ENCODE measurements around the gene SH3GL2. TPM values are rescaled to one million over a fixed set of nuclear protein-coding genes. Genes with fewer than 3 reads are reported as not detected.

The SH3GL2 gene
- total and polyA plus RNA-seq, 10 donors: 0.02 TPM; not detected in 9

DNA sequence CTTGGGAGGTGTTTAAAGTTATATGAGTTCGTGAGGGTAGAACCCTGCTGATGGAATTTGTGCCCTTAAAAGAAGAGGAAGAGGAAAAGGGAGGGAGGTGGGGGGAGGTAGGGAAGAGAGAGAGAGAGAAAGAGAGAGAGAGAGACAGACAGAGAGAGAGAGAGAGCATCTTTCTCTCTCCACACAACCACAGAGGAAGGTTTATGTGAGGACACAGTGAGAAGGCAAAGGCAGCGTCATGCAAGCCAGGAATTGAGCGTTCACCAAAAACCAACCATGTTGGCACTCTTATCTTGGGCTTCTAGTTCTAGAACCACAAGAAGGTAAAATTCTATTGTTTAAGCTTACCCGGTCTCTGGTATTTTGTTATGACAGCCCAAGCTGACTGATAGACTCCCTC is 152.4 kb downstream of the SH3GL2 start:
- Histone ChIP-seq H3K27me3 (replicated peaks in 1 of 7) (no peaks in the 10 kb centered on the region), H3K4me3 (no peak overlapping the region), H3K27ac (no peak overlapping the region), H3K36me3 (no peaks in the 10 kb centered on the region), H3K9me3 (peaks cover 0 to 48% (median 10%) of the 10 kb centered on the region in 8 donors), H3K4me1 (no peaks in the 10 kb centered on the region)
- no peak for TF ChIP-seq CTCF (IDR thresholded peaks at IDR 0.05 in 8 of 11, conservative IDR thresholded peaks at IDR 0.05 in 3 of 11)
- no peak for TF ChIP-seq POLR2AphosphoS5 (IDR thresholded peaks at IDR 0.05)
- no peak for TF ChIP-seq POLR2A (IDR thresholded peaks at IDR 0.05)
- DNase-seq: no peak
- intact Hi-C loops (cut with DNase I; ENCODE audit: low total_unique reads): no loop called here
- WGBS, 5 donors: 70 to 88% (median 81%) methylated on average over 4 of the region's 4 CpGs

DNA sequence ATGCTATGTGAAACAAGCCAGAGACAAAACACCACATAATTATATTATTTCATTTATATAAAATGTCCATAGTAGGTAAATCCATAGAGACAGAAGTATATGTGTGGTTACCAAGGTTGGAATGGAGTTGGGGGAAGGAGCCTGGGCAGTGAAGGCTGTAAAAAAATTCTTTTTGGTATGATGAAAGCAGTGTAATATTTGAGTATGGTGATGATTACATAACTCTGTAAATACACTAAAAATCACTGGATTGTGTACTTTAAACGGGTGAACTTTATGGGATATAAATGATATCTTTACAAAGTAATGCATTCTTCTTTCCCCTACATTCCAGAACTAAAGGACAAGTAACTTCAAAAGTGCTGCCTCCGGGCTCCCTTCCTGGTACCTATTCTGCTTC is 155.8 kb downstream of the SH3GL2 start:
- no peak for DNase-seq
- intact Hi-C loops (cut with DNase I; ENCODE audit: low total_unique reads): no loop called here
- 62 to 81% (median 72%) methylated on average over 2 of the region's 2 CpGs for WGBS, 5 donors
- Histone ChIP-seq H3K27me3 (replicated peaks in 1 of 7) (no peaks in the 10 kb centered on the region), H3K4me1 (no peaks in the 10 kb centered on the region), H3K36me3 (no peaks in the 10 kb centered on the region), H3K27ac (no peak overlapping the region), H3K4me3 (no peak overlapping the region), H3K9me3 (peaks cover 0 to 26% (median 3%) of the 10 kb centered on the region in 8 donors)
- TF ChIP-seq POLR2A (IDR thresholded peaks at IDR 0.05): no peak
- TF ChIP-seq CTCF (IDR thresholded peaks at IDR 0.05 in 8 of 11, conservative IDR thresholded peaks at IDR 0.05 in 3 of 11): no peak
- no peak for TF ChIP-seq POLR2AphosphoS5 (IDR thresholded peaks at IDR 0.05)

- no peak overlapping the region for H3K4me3 ChIP-seq
- no peaks in the 10 kb centered on the region for H3K27me3 ChIP-seq (replicated peaks in 1 of 7)
- H3K36me3 ChIP-seq: no peaks in the 10 kb centered on the region
- H3K9me3 ChIP-seq: peaks cover 0 to 18% (median 2%) of the 10 kb centered on the region in 8 donors
- TF ChIP-seq POLR2A (IDR thresholded peaks at IDR 0.05) (no peak), CTCF (IDR thresholded peaks at IDR 0.05 in 8 of 11, conservative IDR thresholded peaks at IDR 0.05 in 3 of 11) (no peak), POLR2AphosphoS5 (IDR thresholded peaks at IDR 0.05) (no peak)
- DNase-seq: no peak
- intact Hi-C loops (cut with DNase I; ENCODE audit: low total_unique reads): no loop called here
- 81 to 93% (median 88%) methylated on average over 3 of the region's 3 CpGs for WGBS, 5 donors
- H3K27ac ChIP-seq: no peak overlapping the region
- no peaks in the 10 kb centered on the region for H3K4me1 ChIP-seq
Measured at GRCh38 chr9:17735859-17736258, 157.0 kb downstream of the SH3GL2 start.

- DNase-seq: no peak
- H3K36me3 ChIP-seq: no peaks in the 10 kb centered on the region
- H3K4me1 ChIP-seq: no peaks in the 10 kb centered on the region
- H3K27me3 ChIP-seq (replicated peaks in 1 of 7): no peaks in the 10 kb centered on the region
- intact Hi-C loops (cut with DNase I; ENCODE audit: low total_unique reads): no loop called here
- 43 to 61% (median 47%) methylated on average over 2 of the region's 2 CpGs for WGBS, 5 donors
- TF ChIP-seq POLR2A (IDR thresholded peaks at IDR 0.05) (no peak), CTCF (IDR thresholded peaks at IDR 0.05 in 8 of 11, conservative IDR thresholded peaks at IDR 0.05 in 3 of 11) (no peak), POLR2AphosphoS5 (IDR thresholded peaks at IDR 0.05) (no peak)
- H3K9me3 ChIP-seq: peaks cover 0 to 6% (median 0%) of the 10 kb centered on the region in 8 donors
- no peak overlapping the region for H3K27ac ChIP-seq
- H3K4me3 ChIP-seq: no peak overlapping the region
Measured at GRCh38 chr9:17739022-17739421, 160.2 kb downstream of the SH3GL2 start.
